HCT116 (cell line): ENCODE data around the gene CAMKK2. TPM values are rescaled to one million over a fixed set of nuclear protein-coding genes. Genes with fewer than 3 reads are reported as not detected.

Source experiments
- ATAC-seq: fragments of 200-7000 bp; cut with Tn5 transposase; 2 replicates; pipeline ENCODE4 v1.9.1; 2020; ENCODE audit warnings: mild to moderate bottlenecking, moderate library complexity
- BruUV-seq: library from RNA; stranded (reverse); fragments of 400-500 nt; replicated peaks from 2 replicates; lab custom pipeline; 2021; lab: Mats Ljungman, UMichigan
- CTCF ChIA-PET: fragments of 300-600 bp; sonication (Branson Sonifier 250); formaldehyde crosslinking; loops from one replicate; lab custom pipeline; 2021; ENCODE audit warnings: antibody characterized with exemption; lab: Charles Lee
- POLR2A ChIA-PET: fragments of 300-600, 350-600 bp; sonication (Branson Sonifier 250); formaldehyde crosslinking; loops from one replicate; lab custom pipeline; 2021; ENCODE audit warnings: antibody characterized with exemption; lab: Charles Lee
- RAD21 ChIA-PET, 2 experiments: fragments of 300-600 bp; sonication (Branson Sonifier 250); formaldehyde crosslinking; loops; one replicate each; lab custom pipeline; 2023; ENCODE audit warnings: low total read pairs in 2 of 2; ENCODE audit not compliant: uncharacterized antibody in 2 of 2, unreplicated experiment in 2 of 2, low non-redundant PET in 1 of 2; lab: Charles Lee
- DNase-seq: peaks from one replicate; pipeline ENCODE4 v3.0.0-alpha.2; 2010; ENCODE audit warnings: low read depth, low spot score
- H2AFZ ChIP-seq: fragments of 200-600 bp; shearing (Covaris generic), sonication (generic); 2 replicates; pipeline ENCODE4 v1.6.1; 2017; ENCODE audit warnings: low read depth, mixed run types, mixed read lengths, antibody characterized with exemption, low read length; ENCODE audit not compliant: poor library complexity, severe bottlenecking
- H3K27ac ChIP-seq: 2 replicates; pipeline ENCODE4 v1.5.1; 2012; ENCODE audit warnings: low read depth, low read length
- H3K27me3 ChIP-seq: fragments of 200-600 bp; sonication (generic); 2 replicates; pipeline ENCODE4 v1.6.1; 2016; ENCODE audit warnings: mixed run types, low read length, mixed read lengths; ENCODE audit not compliant: insufficient read depth
- H3K36me3 ChIP-seq, 2 experiments: fragments of 200-500 bp in 1 of 2; fragments of 200-600 bp in 1 of 2; sonication (Bioruptor generic) in 1 of 2; sonication (generic) in 1 of 2; 2 replicates each; pipeline versions ENCODE4 v1.5.1 to v1.6.1; 2014 to 2016; ENCODE audit warnings: low read length in 2 of 2, inconsistent platforms in 1 of 2, mixed read lengths in 1 of 2, mixed run types in 1 of 2; ENCODE audit not compliant: insufficient read depth in 2 of 2, control insufficient read depth in 1 of 2
- H3K4me1 ChIP-seq, 2 experiments: fragments of 200-600 bp in 1 of 2; sonication (generic) in 1 of 2; 2 replicates each; pipeline versions ENCODE4 v1.5.1 to v1.6.1; 2012 to 2017; ENCODE audit warnings: low read length in 2 of 2, inconsistent platforms in 1 of 2, mild to moderate bottlenecking in 1 of 2, mixed read lengths in 1 of 2, mixed run types in 1 of 2, moderate library complexity in 1 of 2; ENCODE audit not compliant: insufficient read depth in 2 of 2, control insufficient read depth in 1 of 2
- H3K4me2 ChIP-seq: fragments of 200-600 bp; sonication (generic); 2 replicates; pipeline ENCODE4 v1.6.1; 2017; ENCODE audit warnings: mixed run types, low read length, mixed read lengths
- H3K4me3 ChIP-seq, 2 experiments: fragments of 200-600 bp in 1 of 2; sonication (generic) in 1 of 2; replicated peaks in 1 of 2; 2 replicates each; pipeline ENCODE4 v1.5.1; 2011 to 2016; ENCODE audit warnings: low read length in 2 of 2, control low read depth in 1 of 2, low read depth in 1 of 2, mild to moderate bottlenecking in 1 of 2, mixed read lengths in 1 of 2, mixed run types in 1 of 2
- H3K79me2 ChIP-seq: fragments of 200-600 bp; sonication (generic); 2 replicates; pipeline ENCODE4 v1.6.1; 2017; ENCODE audit warnings: mild to moderate bottlenecking, mixed run types, low read length, moderate library complexity, mixed read lengths; ENCODE audit not compliant: insufficient read depth
- H3K9ac ChIP-seq: fragments of 200-600 bp; sonication (generic); 2 replicates; pipeline ENCODE4 v1.6.1; 2016; ENCODE audit warnings: low read length, mixed read lengths
- H3K9me2 ChIP-seq: fragments of 200-600 bp; sonication (generic), shearing (Covaris generic); 2 replicates; pipeline ENCODE4 v1.6.1; 2017; ENCODE audit warnings: mixed run types, mild to moderate bottlenecking, moderate library complexity; ENCODE audit not compliant: insufficient read depth
- H3K9me3 ChIP-seq, 2 experiments: fragments of 200-500 bp in 1 of 2; fragments of 200-600 bp in 1 of 2; sonication (Bioruptor generic) in 1 of 2; sonication (generic) in 1 of 2; 2 replicates each; pipeline ENCODE4 v1.6.1; 2014 to 2017; ENCODE audit warnings: low read length in 2 of 2, mixed read lengths in 2 of 2, inconsistent platforms in 1 of 2, low read depth in 1 of 2, mild to moderate bottlenecking in 1 of 2, mixed run types in 1 of 2, moderate library complexity in 1 of 2; ENCODE audit not compliant: control insufficient read depth in 1 of 2, insufficient read depth in 1 of 2
- H4K20me1 ChIP-seq: fragments of 200-600 bp; sonication (generic), shearing (Covaris generic); 2 replicates; pipeline ENCODE4 v1.6.1; 2017; ENCODE audit warnings: mixed run types, mild to moderate bottlenecking, moderate library complexity; ENCODE audit not compliant: insufficient read depth
- CBX3 ChIP-seq: IDR thresholded peaks from 2 replicates; pipeline ENCODE4 v1.6.1; 2012; ENCODE audit warnings: low read depth
- CEBPB ChIP-seq: IDR thresholded peaks from 2 replicates; pipeline ENCODE4 v1.6.1; 2012; ENCODE audit warnings: low read depth
- ELF1 ChIP-seq: IDR thresholded peaks from 2 replicates; pipeline ENCODE4 v1.6.1; 2012; ENCODE audit warnings: low read depth, borderline replicate concordance
- RAD21 ChIP-seq: IDR thresholded peaks from 2 replicates; pipeline ENCODE4 v1.6.1; 2012; ENCODE audit warnings: low read depth, mild to moderate bottlenecking
- SIN3A ChIP-seq: IDR thresholded peaks from 2 replicates; pipeline ENCODE4 v1.6.1; 2012; ENCODE audit warnings: low read depth
- TCF7L2 ChIP-seq: IDR thresholded peaks from 2 replicates; pipeline ENCODE4 v1.7.0; 2011; ENCODE audit warnings: borderline replicate concordance, inconsistent platforms; ENCODE audit not compliant: insufficient read depth, insufficient read length; ENCODE audit errors: extremely low read depth
- ZBTB33 ChIP-seq: IDR thresholded peaks from 2 replicates; pipeline ENCODE4 v1.6.1; 2011; ENCODE audit warnings: mild to moderate bottlenecking, low read length, moderate library complexity; ENCODE audit not compliant: insufficient replicate concordance; ENCODE audit errors: extremely low read depth
- ZFX ChIP-seq: fragments of 450-650 bp; IDR thresholded peaks from 2 replicates; pipeline ENCODE4 v1.6.1; 2017
- intact Hi-C: fragments of 100-400 bp; cut with micrococcal nuclease; formaldehyde crosslinking; loops from 2 replicates; pipeline ENCODE4 v1.10.0; 2022
- total RNA-seq: library from RNA; stranded (reverse); gene quantifications from one replicate; pipeline ENCODE4 v1.2.1, GENCODE V29; 2021; ENCODE audit not compliant: unreplicated experiment
- TF ChIP-seq, protein P1 (sequence below), 3 experiments: fragments of 200-600 bp in 1 of 3; sonication (generic) in 1 of 3; IDR thresholded peaks in 2 of 3; conservative IDR thresholded peaks in 1 of 3; 2 replicates each; pipeline ENCODE4 v1.5.1; 2012 to 2017; ENCODE audit warnings: low read depth in 2 of 3, low read length in 2 of 3, antibody characterized with exemption in 1 of 3, borderline replicate concordance in 1 of 3, control low read depth in 1 of 3, mild to moderate bottlenecking in 1 of 3, mixed read lengths in 1 of 3, mixed run types in 1 of 3, moderate library complexity in 1 of 3; ENCODE audit not compliant: insufficient read depth in 1 of 3

CAMKK2 gene
- total RNA-seq, 1 experiment from 2014 or later = 33.8 TPM

- no peaks in the 10 kb centered on the region for H3K4me1 ChIP-seq
- no peak for DNase-seq
- H4K20me1 ChIP-seq = no peaks in the 10 kb centered on the region
- H3K4me2 ChIP-seq = no peak overlapping the region
- no peak overlapping the region for H3K9ac ChIP-seq
- RAD21 ChIA-PET = no interaction called here
- POLR2A ChIA-PET = interaction anchor here (1.1 kb wide), 1 partner anchor 9 kb away, joined by 3 read pairs; no protein-coding TSS in a partner anchor
- H3K9me2 ChIP-seq = no peaks in the 10 kb centered on the region
- CTCF ChIA-PET = interaction anchor here (1.3 kb wide), 1 partner anchor 10 kb away, joined by 3 read pairs; no protein-coding TSS in a partner anchor
- ATAC-seq = no peak
- no peak overlapping the region for H2AFZ ChIP-seq
- TF ChIP-seq TCF7L2 (no peak), CEBPB (no peak)
- no peaks in the 10 kb centered on the region for H3K27me3 ChIP-seq
- no peak overlapping the region for H3K4me3 ChIP-seq
- H3K79me2 ChIP-seq = no peaks in the 10 kb centered on the region
- H3K9me3 ChIP-seq = no peaks in the 10 kb centered on the region
- BruUV-seq = TSS peak; percentile 15
- H3K36me3 ChIP-seq = peaks cover 2 to 8% of the 10 kb centered on the region in 2 experiments; a peak in 3 of 4 replicates
- no peak overlapping the region for H3K27ac ChIP-seq
- intact Hi-C loops = no loop called here
These were observed 57.0 kb downstream of the CAMKK2 start for GRCh38 chr12:121239351-121240061.

- Histone ChIP-seq H3K79me2 (no peaks in the 10 kb centered on the region), H3K36me3 (peaks cover 2 to 5% of the 10 kb centered on the region in 2 experiments; a peak in 3 of 4 replicates), H3K4me3 (no peak overlapping the region), H3K27ac (no peak overlapping the region), H4K20me1 (no peaks in the 10 kb centered on the region), H3K4me2 (no peak overlapping the region), H3K9me2 (no peaks in the 10 kb centered on the region), H3K4me1 (no peaks in the 10 kb centered on the region), H2AFZ (no peak overlapping the region), H3K9ac (no peak overlapping the region), H3K9me3 (no peaks in the 10 kb centered on the region), H3K27me3 (no peaks in the 10 kb centered on the region)
- no peak for TF ChIP-seq ZFX
- TF ChIP-seq SIN3A = no peak
- TF ChIP-seq CEBPB = no peak
- TF ChIP-seq RAD21 = no peak
- TF ChIP-seq ZBTB33 = no peak
- TF ChIP-seq CBX3 = no peak
- TF ChIP-seq, protein P1, sequence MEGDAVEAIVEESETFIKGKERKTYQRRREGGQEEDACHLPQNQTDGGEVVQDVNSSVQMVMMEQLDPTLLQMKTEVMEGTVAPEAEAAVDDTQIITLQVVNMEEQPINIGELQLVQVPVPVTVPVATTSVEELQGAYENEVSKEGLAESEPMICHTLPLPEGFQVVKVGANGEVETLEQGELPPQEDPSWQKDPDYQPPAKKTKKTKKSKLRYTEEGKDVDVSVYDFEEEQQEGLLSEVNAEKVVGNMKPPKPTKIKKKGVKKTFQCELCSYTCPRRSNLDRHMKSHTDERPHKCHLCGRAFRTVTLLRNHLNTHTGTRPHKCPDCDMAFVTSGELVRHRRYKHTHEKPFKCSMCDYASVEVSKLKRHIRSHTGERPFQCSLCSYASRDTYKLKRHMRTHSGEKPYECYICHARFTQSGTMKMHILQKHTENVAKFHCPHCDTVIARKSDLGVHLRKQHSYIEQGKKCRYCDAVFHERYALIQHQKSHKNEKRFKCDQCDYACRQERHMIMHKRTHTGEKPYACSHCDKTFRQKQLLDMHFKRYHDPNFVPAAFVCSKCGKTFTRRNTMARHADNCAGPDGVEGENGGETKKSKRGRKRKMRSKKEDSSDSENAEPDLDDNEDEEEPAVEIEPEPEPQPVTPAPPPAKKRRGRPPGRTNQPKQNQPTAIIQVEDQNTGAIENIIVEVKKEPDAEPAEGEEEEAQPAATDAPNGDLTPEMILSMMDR (IDR thresholded peaks at IDR 0.05 in 2 of 3, conservative IDR thresholded peaks at IDR 0.05 in 1 of 3; ENCODE audit: borderline replicate concordance in 1 of 3, insufficient read depth in 1 of 3, low read depth in 2 of 3, low read length in 2 of 3) = no peak
- no peak for TF ChIP-seq ELF1
- no peak for DNase-seq
- no TSS peak for BruUV-seq
- ATAC-seq = no peak
- intact Hi-C loops = no loop called here
- ChIA-PET POLR2A (interaction anchor here (1.1 kb wide), 1 partner anchor 9 kb away, joined by 3 read pairs; no protein-coding TSS in a partner anchor), RAD21 (no interaction called here), CTCF (interaction anchor here (0.6 to 1.3 kb wide), 2 partner anchors 9 to 141 kb away, joined by 3 read pairs; no protein-coding TSS in a partner anchor)
These were observed 57.7 kb downstream of the CAMKK2 start for GRCh38 chr12:121238604-121239350.
